Lower leg skin (tissue), 3 donors: ENCODE measurements around the gene TMEM135.

Source experiments
- POLR2A ChIP-seq, 2 donors: fragments of 450-650 bp; IDR thresholded peaks; one replicate each; pipeline ENCODE4 v1.6.1; 2016 to 2017; ENCODE audit warnings: antibody characterized with exemption in 2 of 2, mild to moderate bottlenecking in 1 of 2, moderate library complexity in 1 of 2
- TF ChIP-seq, protein P1 (sequence below), 3 donors: fragments of 450-650 bp; IDR thresholded peaks; one replicate each; pipeline ENCODE4 v1.5.1; 2016; ENCODE audit warnings: antibody characterized with exemption in 3 of 3, mild to moderate bottlenecking in 3 of 3, moderate library complexity in 2 of 3

DNA sequence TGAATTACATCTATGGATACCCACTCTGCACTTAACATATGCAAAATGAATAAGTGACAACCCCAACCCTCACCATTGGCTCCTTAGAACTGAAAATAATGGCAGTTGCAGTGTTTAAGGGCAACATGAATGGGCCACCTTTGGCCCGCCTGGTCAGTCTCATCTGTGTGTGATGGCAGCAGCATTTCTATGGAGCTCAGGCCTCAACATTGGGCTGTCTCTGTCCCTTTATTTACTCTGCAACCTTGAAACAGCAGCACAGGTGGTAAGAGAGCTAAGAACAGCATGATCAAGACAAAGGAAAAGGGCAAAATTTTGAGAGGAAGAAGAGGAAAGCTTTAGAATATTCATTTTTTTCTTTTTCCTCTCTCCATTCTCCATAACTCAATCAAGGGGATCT, 38.3 kb upstream of the TMEM135 start:
- TF ChIP-seq, protein P1, sequence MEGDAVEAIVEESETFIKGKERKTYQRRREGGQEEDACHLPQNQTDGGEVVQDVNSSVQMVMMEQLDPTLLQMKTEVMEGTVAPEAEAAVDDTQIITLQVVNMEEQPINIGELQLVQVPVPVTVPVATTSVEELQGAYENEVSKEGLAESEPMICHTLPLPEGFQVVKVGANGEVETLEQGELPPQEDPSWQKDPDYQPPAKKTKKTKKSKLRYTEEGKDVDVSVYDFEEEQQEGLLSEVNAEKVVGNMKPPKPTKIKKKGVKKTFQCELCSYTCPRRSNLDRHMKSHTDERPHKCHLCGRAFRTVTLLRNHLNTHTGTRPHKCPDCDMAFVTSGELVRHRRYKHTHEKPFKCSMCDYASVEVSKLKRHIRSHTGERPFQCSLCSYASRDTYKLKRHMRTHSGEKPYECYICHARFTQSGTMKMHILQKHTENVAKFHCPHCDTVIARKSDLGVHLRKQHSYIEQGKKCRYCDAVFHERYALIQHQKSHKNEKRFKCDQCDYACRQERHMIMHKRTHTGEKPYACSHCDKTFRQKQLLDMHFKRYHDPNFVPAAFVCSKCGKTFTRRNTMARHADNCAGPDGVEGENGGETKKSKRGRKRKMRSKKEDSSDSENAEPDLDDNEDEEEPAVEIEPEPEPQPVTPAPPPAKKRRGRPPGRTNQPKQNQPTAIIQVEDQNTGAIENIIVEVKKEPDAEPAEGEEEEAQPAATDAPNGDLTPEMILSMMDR (IDR thresholded peaks at IDR 0.05) = no peak
- no peak for TF ChIP-seq POLR2A (IDR thresholded peaks at IDR 0.05)
